CD4-positive, alpha-beta T cell treated with Interleukin-17A for 4 hours (primary cell): ENCODE measurements around the gene USP21.

Experiments
- DNase-seq: peaks from one replicate; pipeline ENCODE4 v3.0.0-alpha.2; 2020; ENCODE audit warnings: mixed read lengths

Gene USP21

GRCh38 chr1:161195171-161195570 lies 35.9 kb downstream of the USP21 start:
- peak; percentile 27 for DNase-seq

DNA sequence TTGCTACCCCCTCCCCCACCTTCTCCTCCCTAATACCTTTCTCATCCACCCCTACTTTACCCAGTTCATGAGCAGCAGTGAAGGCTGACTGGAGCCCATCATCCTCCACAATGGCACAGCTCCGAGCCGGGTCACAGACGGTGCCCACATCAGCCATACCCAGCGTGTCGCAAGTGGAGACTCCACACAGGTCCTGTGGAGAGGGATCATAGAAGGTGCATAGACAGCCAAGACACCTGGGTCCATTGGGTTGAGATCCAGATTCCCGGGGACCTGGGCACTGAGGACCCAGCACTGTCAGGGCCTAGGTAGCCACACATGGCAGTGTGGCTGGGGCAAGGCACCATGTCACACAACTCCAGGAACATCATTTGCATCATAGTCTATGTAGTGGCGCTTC lies 36.8 kb downstream of the USP21 start:
- no peak for DNase-seq

DNA sequence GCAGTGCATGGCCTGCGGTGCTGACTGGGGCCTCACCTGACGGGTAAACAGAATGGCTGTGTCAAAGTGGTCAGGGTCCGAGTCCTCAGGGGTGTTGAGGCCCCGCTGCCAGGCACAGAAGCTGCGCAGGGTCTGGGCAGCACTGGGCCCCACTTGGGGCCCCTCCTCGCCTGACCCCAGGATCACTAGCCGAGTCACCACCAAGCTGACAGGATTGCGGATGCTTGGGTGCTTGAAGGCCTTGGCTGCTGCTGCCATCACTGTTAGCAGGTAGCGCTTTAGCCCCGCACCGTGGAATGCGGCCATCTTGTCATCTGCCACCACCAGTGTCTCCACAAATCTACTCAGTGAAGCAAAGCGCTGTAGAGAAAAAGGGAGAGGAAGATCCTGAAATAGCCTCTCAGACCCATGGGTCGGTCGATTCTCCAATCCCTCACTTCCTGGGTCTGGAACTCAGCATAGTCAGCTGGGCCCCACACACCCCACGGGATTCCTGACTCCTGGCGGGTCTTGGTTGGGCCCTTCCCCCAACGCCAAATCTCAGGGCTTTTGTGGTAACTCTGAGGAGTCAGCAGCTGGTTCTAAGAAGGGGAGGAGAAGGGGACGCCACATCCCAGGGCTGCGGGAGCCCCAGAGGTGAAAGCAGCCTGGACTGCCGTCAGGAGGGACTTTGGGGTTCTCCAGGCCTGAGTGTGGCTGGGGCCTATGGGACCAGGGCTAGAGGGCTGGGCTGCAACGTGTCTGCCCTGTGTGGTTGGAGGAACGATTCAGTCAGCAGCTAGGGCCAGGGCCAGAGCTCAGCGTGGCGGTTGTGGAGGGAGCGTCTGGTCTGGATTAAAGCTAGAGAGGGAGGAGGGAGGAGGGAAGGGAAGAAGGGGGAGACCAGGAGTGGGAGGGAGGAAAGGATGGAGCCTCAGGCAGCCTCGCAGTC lies 37.5 kb downstream of the USP21 start:
- DNase-seq = no peak

GRCh38 chr1:161197560-161198193 lies 38.4 kb downstream of the USP21 start:
- DNase-seq = no peak

DNA sequence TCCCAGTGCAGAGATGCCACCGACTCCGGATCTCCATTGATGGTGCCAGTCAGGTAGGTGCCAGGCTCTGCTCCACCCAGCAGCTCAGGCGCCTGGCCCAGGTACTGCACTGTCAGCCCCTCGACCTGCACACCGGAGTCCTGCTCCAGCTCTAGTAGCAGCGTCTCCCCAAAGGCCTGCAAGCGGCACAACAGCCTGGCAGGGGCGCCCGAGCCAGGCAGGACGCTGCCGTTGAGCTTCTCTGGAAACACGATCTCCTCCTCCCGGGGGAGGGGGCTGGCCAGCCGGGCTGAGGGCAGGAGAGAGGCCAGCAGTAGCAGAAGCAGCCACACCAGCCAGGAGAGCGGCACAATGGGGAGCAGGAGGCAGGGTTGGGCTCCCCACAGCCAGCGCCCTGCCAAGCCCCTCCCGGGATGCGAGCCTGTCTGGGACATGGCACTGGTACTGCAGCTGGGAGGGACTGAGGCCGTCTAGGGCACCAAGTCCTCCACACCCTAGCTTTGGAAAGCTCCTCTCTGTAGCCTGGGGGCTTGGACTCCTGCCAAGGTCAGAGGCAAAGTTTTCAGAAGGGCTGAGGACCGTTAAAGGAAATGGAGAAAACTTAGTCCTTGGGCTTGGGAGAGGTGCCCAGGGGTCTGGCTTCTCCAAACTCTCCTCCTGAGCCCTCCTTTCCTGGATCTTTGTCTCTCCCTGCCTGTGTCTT lies 39.0 kb downstream of the USP21 start:
- DNase-seq = no peak

GRCh38 chr1:161198897-161199431 lies 39.7 kb downstream of the USP21 start, which contains the start of gene ADAMTS4:
Gene ADAMTS4 (minus strand): TSS chr1:161199054. CDS start chr1:161198627, 427 bp downstream.
- DNase-seq = no peak

DNA sequence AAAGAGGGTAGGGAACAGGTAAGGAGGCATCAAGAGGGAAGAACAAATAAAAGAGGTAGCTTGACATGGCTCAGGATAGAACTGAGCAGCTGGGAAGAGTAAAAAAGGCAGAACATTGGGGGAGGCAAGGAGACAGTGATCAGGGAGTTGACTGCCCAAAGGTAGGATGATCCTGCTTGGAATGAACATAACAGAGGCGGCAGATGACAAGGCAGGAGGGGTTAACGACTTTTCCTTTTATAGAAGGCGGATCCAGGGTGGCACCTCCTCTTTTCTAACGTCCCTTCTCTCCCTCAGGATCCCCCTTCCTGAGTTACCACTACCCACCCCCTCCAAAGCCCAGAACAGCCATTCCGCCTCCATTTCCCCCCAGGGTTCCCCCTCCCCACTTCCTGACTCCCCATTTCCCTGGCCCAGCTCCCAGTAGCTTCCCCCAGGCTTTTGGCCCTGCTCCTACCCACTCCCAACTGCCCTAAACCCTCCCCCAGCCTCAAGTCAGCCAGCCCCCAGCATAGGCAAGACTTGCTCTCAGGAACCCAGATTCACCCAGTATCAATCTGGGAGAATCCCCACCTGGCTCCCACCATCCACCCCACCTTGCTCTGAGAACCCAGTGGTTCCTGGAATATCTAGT lies 40.3 kb downstream of the USP21 start:
- no peak for DNase-seq

- DNase-seq = no peak
Measured at GRCh38 chr1:161200421-161200991, 41.2 kb downstream of the USP21 start.

- DNase-seq = no peak
Measured at GRCh38 chr1:161200992-161201835, 41.9 kb downstream of the USP21 start.

GRCh38 chr1:161201836-161202712 lies 42.8 kb downstream of the USP21 start, which contains the start of gene NDUFS2:
Gene NDUFS2 (plus strand): TSS chr1:161202367. CDS start chr1:161202386, 19 bp downstream.
- DNase-seq = peak; percentile 95

GRCh38 chr1:161206411-161207140 lies 47.3 kb downstream of the USP21 start:
- DNase-seq = no peak

DNA sequence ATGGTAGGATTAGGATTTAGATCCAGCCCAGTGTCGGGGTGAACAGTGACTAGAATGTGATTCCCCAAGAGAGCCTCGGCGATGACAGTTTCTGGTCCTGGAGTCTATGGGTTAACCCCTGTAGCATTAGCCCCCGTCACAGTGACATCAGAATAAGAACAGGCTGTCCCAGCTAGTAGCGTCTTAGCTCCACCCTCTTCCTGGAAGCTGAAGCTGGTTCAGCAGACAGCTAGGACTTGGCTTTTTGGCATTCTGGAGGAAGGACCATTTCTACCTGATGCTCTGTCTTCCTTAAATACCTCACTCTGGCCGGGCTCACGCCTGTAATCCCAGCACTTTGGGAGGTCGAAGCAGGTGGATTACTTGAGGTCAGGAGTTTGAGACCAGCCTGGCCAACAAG lies 47.9 kb downstream of the USP21 start:
- no peak for DNase-seq

- peak; percentile 80 for DNase-seq
Measured at GRCh38 chr1:161209790-161210409, 50.6 kb downstream of the USP21 start.

DNA sequence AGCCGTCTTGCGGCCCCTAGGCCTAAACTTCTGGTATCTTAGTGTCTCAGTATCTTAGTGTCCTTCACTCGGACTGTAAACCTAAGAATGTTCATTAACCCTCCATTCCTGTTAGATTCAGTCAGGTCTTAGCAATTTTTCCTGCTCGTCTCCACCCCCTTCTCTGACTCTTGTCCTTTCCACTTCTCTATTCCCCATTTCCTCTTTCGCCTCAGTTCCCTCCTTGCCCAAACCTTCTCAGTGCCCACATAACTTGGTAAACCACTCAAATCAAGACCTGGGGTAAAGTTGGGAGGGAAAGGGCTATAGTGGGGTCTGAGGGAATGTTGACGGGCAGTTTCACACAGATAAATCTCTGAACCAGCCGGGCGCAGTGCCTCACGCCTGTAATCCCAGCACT lies 55.1 kb downstream of the USP21 start:
- DNase-seq = no peak

GRCh38 chr1:161215076-161215475 lies 55.8 kb downstream of the USP21 start, which contains the start of gene FCER1G:
Gene FCER1G (plus strand): TSS chr1:161215295. CDS start chr1:161215322, 27 bp downstream.
- DNase-seq = peak; percentile 12
